DOHH2 (cell line): Measurements from ENCODE around the gene MGAT5.

ENCODE experiments used
- H3F3A ChIP-seq: fragments of 200-600 bp; sonication (generic), shearing (Covaris generic); 2 replicates; pipeline ENCODE4 v1.6.0; 2016; ENCODE audit warnings: antibody characterized with exemption, mild to moderate bottlenecking; ENCODE audit not compliant: control insufficient read depth, insufficient read depth
- H3K27ac ChIP-seq: fragments of 200-600 bp; sonication (generic); 2 replicates; pipeline ENCODE4 v1.5.1; 2014; ENCODE audit warnings: low read depth, mild to moderate bottlenecking, low read length, moderate library complexity
- H3K27me3 ChIP-seq: fragments of 200-600 bp; sonication (generic); 2 replicates; pipeline ENCODE4 v1.6.1; 2014; ENCODE audit warnings: mild to moderate bottlenecking, low read length, mixed read lengths; ENCODE audit not compliant: control insufficient read depth
- H3K36me3 ChIP-seq: fragments of 200-600 bp; sonication (generic); 2 replicates; pipeline ENCODE4 v1.6.1; 2014; ENCODE audit warnings: mild to moderate bottlenecking, low read length, moderate library complexity, mixed read lengths; ENCODE audit not compliant: control insufficient read depth
- H3K4me1 ChIP-seq: fragments of 200-600 bp; sonication (generic); 2 replicates; pipeline ENCODE4 v1.6.1; 2014; ENCODE audit warnings: mild to moderate bottlenecking, low read length, mixed read lengths; ENCODE audit not compliant: control insufficient read depth
- H3K4me2 ChIP-seq: fragments of 200-600 bp; sonication (generic); 2 replicates; pipeline ENCODE4 v1.6.0; 2014; ENCODE audit warnings: mild to moderate bottlenecking, low read length, moderate library complexity
- H3K4me3 ChIP-seq: fragments of 200-600 bp; sonication (generic); 2 replicates; pipeline ENCODE4 v1.5.1; 2014; ENCODE audit warnings: mild to moderate bottlenecking, low read length, mixed read lengths
- H3K79me2 ChIP-seq: fragments of 200-600 bp; sonication (generic); 2 replicates; pipeline ENCODE4 v1.6.1; 2014; ENCODE audit warnings: mild to moderate bottlenecking, low read length, mixed read lengths; ENCODE audit not compliant: control insufficient read depth
- H3K9me2 ChIP-seq: fragments of 200-600 bp; sonication (generic); replicated peaks from 2 replicates; pipeline ENCODE4 v1.6.1; 2014; ENCODE audit warnings: mild to moderate bottlenecking, low read length, mixed read lengths; ENCODE audit not compliant: control insufficient read depth
- H3K9me3 ChIP-seq: fragments of 200-600 bp; sonication (generic); 2 replicates; pipeline ENCODE4 v1.6.1; 2014; ENCODE audit warnings: antibody characterized with exemption, low read length, mixed read lengths; ENCODE audit not compliant: control insufficient read depth, insufficient read depth
- H4K20me1 ChIP-seq: fragments of 200-600 bp; sonication (generic); 2 replicates; pipeline ENCODE4 v1.6.0; 2014; ENCODE audit warnings: low read depth, mild to moderate bottlenecking, antibody characterized with exemption, low read length, moderate library complexity; ENCODE audit not compliant: control insufficient read depth, insufficient read depth
- EZH2phosphoT487 ChIP-seq: fragments of 200-600 bp; sonication (generic); IDR thresholded peaks from 2 replicates; pipeline ENCODE4 v1.6.1; 2017; ENCODE audit warnings: borderline replicate concordance, mild to moderate bottlenecking, antibody characterized with exemption, low read length, moderate library complexity, mixed read lengths
- TF ChIP-seq, protein P1 (sequence below): fragments of 200-600 bp; sonication (generic); IDR thresholded peaks from one replicate; pipeline ENCODE4 v1.5.1; 2014; ENCODE audit warnings: antibody characterized with exemption, mild to moderate bottlenecking, low read depth, low read length; ENCODE audit not compliant: poor library complexity, severe bottlenecking

The MGAT5 gene

DNA sequence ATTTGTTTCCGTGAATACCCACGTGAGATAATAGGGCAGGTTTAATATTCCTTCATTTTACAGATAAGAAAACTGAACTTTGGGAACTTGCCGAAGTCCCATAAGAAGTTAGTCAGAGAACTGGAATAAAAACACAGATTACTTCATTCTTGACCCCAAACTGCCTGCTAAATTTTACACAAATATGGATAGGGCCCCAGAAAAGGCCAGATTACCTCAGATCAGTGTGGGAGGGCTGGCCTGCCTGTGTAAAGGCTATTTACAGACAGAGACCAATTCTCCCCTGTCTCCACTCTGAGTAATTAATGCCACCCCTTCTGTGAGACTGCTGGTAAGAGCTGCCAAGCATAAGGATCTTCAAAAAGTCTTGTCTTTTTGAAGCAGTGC lies 139.2 kb downstream of the MGAT5 start:
- H3F3A ChIP-seq = no peaks in the 10 kb centered on the region
- H3K9me3 ChIP-seq = no peaks in the 10 kb centered on the region
- peaks cover 8% of the 10 kb centered on the region for H3K4me1 ChIP-seq
- H3K79me2 ChIP-seq = no peaks in the 10 kb centered on the region
- H3K4me2 ChIP-seq = no peak overlapping the region
- TF ChIP-seq, protein P1, sequence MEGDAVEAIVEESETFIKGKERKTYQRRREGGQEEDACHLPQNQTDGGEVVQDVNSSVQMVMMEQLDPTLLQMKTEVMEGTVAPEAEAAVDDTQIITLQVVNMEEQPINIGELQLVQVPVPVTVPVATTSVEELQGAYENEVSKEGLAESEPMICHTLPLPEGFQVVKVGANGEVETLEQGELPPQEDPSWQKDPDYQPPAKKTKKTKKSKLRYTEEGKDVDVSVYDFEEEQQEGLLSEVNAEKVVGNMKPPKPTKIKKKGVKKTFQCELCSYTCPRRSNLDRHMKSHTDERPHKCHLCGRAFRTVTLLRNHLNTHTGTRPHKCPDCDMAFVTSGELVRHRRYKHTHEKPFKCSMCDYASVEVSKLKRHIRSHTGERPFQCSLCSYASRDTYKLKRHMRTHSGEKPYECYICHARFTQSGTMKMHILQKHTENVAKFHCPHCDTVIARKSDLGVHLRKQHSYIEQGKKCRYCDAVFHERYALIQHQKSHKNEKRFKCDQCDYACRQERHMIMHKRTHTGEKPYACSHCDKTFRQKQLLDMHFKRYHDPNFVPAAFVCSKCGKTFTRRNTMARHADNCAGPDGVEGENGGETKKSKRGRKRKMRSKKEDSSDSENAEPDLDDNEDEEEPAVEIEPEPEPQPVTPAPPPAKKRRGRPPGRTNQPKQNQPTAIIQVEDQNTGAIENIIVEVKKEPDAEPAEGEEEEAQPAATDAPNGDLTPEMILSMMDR = no peak
- no peak for TF ChIP-seq EZH2phosphoT487
- no peak overlapping the region for H3K4me3 ChIP-seq
- H4K20me1 ChIP-seq = no peaks in the 10 kb centered on the region
- H3K27ac ChIP-seq = no peak overlapping the region
- H3K36me3 ChIP-seq = 0 out of 2 replicates have a peak, but pooled peaks cover 4% of the 10 kb centered on the region
- no peaks in the 10 kb centered on the region for H3K9me2 ChIP-seq
- H3K27me3 ChIP-seq = no peaks in the 10 kb centered on the region

DNA sequence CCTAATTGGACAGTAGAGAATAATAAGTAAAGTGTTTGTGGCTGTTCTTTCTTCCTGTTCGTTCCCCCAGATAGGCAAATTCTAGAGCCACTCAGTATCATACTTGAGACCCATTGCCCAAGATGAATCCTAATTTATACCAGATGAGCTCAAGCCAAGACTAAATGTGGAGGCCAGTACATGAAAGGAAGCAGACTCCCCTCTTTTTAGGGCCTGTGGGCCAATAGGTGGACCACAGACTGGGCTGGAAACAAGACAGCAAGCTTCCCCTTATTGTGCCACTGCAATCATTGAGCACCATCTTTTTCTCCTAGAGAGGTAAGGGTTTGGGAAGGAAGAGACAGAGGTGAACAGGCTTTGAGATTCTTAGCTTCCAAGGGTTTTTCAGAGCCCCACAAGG lies 141.9 kb downstream of the MGAT5 start:
- Histone ChIP-seq H4K20me1 (no peaks in the 10 kb centered on the region), H3K79me2 (no peaks in the 10 kb centered on the region), H3K4me3 (no peak overlapping the region), H3K27me3 (no peaks in the 10 kb centered on the region), H3K4me2 (no peak overlapping the region), H3K9me3 (no peaks in the 10 kb centered on the region), H3K4me1 (peaks cover 8% of the 10 kb centered on the region), H3K9me2 (no peaks in the 10 kb centered on the region), H3F3A (no peaks in the 10 kb centered on the region), H3K27ac (no peak overlapping the region), H3K36me3 (no peaks in the 10 kb centered on the region)
- TF ChIP-seq, protein P1 = no peak
- no peak for TF ChIP-seq EZH2phosphoT487

DNA sequence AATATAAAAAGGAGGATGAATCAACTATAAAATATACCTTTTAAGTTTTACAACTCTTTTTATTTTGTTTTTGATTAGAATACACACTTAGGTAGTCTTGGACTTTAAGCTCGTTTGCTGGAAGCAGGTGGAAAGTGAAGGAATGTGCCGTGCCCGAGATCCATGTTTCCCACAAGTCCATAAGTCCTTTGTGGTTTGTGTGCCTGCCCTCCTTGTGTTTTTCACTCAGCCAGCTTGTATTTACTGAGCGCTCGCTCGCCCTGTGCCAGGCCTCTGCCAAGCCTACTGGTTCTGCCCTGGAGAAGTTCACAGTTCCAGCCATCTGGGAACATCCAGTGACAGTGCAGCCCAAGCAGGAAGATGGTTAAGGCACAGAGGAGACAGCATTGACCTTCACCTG lies 142.6 kb downstream of the MGAT5 start:
- Histone ChIP-seq H3K79me2 (no peaks in the 10 kb centered on the region), H3K27ac (no peak overlapping the region), H3K36me3 (no peaks in the 10 kb centered on the region; the same call in 1 of the 2 replicates), H3K27me3 (no peaks in the 10 kb centered on the region), H3F3A (no peaks in the 10 kb centered on the region), H4K20me1 (no peaks in the 10 kb centered on the region), H3K4me2 (no peak overlapping the region), H3K9me2 (no peaks in the 10 kb centered on the region), H3K9me3 (no peaks in the 10 kb centered on the region), H3K4me3 (no peak overlapping the region), H3K4me1 (peaks cover 4% of the 10 kb centered on the region)
- no peak for TF ChIP-seq EZH2phosphoT487
- TF ChIP-seq, protein P1 = no peak
